Activated T-cell treated with anti-CD3 and anti-CD28 coated beads for 1 hour (primary cell): ENCODE data around the gene AKAP13.

Experiments
- DNase-seq: peaks from one replicate; pipeline ENCODE4 v3.0.0-alpha.2; 2020; ENCODE audit warnings: low read depth

AKAP13 gene

DNA sequence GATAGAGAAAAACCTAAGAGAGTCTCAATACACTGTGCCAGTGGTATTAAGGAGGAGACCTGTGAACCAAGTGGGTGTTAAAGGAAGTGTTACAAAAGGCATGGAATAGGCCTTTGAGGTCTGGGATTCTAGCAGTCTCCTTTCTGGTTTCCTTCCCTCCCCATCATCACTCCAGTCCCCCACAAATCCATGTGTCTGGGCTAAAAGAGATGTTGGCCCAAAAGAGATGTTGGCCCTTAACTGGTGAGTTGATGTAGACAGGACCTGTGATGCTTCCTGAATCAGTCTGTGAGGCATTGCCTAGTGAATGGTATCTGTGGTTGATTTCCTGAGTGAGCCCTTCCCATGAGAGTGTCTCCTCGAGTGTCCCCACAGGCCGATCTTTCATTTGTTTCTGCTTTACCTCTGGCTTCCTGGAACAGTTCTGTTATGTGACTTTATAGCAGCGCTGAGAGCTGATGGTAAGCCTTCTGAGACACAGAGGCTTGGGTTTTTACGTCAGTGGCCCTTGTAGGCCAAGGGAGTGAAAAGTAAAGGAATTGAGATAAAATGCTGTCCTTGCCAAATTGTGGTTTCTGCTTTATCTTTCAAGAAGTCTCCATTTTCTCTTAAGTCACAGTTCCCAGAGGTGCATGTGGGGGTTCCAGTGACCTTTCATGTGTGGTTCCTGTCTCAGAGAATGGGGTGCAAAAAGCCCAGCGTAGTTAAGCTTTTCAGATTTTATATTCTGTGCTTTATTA is 326.5 kb downstream of the AKAP13 start:
- no peak for DNase-seq

DNA sequence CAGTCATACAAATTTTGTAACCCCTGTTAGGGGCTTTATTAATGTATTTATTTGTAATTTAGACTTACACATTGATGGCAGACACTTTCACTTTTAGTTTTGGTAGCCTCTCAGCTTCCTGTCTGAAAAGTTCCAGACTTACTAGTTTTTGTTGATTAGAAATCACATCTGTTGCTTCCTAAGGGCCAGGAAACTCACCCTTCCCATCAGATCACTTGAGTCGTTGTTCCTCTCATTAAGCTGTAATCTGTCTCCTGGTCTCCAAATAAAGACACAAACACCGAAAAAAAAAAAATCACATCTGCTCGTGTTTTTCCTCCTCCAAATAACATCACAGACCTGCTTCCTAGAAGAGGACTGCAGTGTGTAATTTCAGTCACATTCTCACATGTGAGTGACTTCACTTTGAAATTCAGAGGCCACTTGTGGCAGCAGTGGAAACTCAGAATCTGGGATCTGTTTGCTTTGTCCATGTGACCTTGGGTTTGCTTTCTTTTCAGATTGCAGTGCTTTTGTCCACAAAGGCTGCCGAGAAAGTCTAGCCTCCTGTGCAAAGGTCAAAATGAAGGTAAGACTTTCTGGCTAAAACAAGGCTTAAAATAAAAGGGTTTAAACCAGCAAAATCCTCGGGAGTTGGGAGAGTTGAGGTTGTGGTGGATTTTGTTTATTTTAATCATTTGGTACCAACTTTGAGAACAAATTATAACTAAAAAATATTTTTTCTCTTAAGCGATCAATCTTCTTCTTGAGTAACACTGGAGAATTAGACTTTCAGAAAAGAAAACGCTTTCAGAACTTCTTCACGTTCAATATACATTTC is 327.3 kb downstream of the AKAP13 start:
- DNase-seq = no peak

- DNase-seq = no peak
These were observed 328.1 kb downstream of the AKAP13 start for GRCh38 chr15:85708402-85708941.

GRCh38 chr15:85709250-85709649 is 328.8 kb downstream of the AKAP13 start:
- DNase-seq = no peak

DNA sequence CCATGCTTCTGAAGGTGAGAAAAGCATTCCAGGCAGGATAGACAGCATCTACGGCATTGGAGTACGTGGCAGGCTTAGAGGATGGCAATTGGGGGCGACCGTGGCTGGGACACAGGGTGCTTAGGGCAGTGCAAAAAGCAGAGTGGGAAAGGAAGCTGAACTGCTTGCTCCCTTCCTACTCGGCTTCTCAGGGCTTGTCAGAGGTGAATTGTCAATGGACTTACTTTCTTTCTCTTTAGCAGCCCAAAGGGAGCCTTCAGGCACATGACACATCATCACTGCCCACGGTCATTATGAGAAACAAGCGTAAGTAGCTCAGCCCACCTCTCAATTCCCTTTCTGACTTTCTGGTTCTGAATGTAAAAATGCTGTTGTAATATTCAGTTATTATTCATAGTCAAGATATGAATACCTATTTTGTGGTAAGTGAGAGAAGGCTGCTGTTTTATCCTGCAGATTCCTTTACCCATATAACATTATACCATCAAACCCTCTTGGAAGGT is 330.0 kb downstream of the AKAP13 start:
- no peak for DNase-seq

DNA sequence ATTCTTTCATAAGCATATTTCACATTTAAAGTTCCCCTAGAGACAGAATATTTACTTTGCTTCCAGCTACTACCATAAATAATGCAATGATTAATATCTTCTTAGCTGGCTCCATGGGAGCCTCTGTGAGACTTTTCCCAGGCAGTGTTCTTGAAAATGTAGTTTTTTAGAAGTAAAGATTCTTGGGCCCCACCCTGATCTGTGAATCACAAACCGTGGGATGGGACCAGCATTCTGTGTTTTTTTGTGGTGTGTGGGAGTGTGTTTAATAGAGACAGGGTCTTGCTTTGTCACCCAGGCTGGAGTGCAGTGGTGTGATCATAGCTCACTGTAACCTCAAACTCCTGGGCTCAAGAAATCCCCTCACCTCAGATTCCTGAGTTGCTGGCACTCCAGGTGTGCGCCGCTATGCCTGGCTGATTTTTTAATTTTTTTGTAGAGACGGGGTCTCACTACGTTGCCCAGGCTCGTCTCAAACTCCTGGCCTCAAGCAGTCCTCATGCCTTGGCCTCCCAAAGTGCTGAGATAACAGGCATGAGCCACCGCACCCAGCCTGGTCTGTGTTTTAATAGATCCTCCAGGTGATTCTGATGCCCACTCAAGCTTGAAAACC is 331.3 kb downstream of the AKAP13 start:
- no peak for DNase-seq

- DNase-seq = no peak
These were observed 335.9 kb downstream of the AKAP13 start for GRCh38 chr15:85716261-85716660.

GRCh38 chr15:85717212-85717611 is 336.8 kb downstream of the AKAP13 start:
- DNase-seq = no peak

- no peak for DNase-seq
These were observed 338.0 kb downstream of the AKAP13 start for GRCh38 chr15:85718271-85718971.

- DNase-seq = no peak
These were observed 338.6 kb downstream of the AKAP13 start for GRCh38 chr15:85718981-85719380.

GRCh38 chr15:85722374-85723152 is 342.2 kb downstream of the AKAP13 start:
- no peak for DNase-seq

DNA sequence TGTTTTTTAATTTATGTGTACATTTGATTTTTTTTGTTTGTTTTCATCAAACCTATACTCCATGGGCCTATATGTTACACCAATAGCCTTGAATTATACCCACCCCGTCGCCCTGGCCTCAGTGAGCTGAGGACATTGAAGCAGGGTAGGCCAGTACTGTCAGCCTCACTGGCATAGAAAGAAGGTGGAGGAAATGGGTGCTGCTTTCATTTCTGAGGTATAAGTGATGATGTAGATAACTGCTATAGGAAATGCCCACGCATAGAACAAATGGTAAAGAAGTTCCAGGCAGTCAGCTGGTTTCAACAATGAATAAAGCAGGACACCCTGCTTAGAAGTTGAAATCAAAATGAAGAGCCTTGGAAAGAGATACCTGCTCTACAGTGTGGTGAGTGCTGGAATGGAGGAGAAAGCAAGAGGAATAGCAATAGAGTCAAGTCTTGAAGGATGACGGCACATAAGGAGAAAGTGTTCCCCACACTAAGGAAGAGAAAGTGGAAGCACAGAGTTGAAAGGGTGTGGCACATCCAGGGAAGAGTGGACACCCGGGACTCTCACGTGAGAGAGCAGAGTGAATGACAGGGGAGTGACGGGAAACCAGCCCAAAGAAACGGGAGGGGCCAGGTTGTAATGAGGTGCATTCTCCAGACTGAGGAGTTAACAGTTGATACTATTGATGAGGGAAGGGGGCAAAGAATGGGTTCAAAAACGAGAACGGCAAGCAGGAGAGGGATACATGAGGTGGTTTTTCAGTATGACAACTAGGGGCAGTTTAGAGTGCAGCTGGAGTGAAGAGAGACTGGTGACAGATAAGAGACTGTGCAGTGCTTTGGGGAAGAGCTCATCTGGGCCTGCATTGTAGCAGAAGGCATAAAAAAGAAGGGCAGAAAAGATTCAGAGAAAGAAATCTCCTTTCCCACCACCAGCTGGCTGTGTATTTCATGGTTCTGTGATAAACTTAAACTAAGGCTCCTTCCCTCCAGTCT is 343.9 kb downstream of the AKAP13 start:
- no peak for DNase-seq

GRCh38 chr15:85725019-85725418 is 344.6 kb downstream of the AKAP13 start:
- DNase-seq = no peak

DNA sequence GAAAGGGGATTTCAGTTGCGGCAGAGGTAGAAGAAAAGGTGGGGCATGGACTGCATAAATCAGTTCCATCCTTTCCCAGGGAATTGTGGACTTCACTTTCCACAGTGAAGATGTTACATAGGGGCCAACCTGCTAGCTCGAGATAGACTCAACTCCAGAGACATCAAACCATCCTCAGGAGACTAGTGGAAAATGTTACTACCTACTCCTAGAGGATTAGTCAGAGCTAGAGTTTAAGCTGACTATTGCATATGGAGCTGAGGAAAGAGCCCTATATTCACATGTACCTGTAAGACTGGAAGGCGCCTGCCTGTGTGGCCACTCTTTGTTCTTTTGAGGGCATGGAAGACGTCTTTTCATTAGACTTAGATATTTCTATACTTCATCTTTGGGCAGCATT is 345.2 kb downstream of the AKAP13 start:
- DNase-seq = no peak

- DNase-seq = no peak
These were observed 346.1 kb downstream of the AKAP13 start for GRCh38 chr15:85726454-85726853.

- DNase-seq = no peak
These were observed 346.7 kb downstream of the AKAP13 start for GRCh38 chr15:85727068-85727467.

DNA sequence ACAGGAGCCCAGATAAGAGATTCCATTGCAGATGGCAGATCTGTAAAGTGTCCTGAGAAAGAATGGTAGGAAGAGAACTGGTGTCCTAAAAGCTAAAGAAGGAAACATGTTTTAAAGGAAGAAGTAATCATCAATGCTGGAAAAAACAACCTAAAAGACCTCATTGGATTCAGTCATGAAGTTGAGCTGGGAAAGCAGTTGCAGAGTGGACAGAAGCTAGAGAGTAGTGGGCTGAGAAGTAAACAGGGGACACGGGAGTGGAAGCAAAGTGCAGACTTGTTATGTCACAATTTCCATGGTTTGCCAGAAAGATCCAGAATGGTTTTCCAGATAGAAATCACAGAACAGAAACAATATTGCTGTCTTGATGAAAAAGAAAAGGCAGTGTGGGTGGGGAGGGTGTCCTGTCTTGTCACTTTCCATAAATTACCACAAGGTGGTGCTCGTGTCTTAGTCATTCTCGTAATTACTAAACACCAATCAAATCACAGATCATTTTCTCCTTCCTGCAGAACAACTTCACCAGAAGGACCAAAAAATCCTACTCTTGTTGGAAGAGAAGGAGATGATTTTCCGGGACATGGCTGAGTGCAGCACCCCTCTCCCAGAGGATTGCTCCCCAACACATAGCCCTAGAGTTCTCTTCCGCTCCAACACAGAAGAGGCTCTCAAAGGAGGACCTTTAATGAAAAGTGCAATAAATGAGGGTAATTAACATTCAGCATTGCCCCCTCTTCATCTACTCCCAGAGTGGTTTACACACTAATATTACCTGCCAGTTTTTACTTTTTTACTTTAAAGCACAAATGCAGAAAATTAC is 349.8 kb downstream of the AKAP13 start:
- no peak for DNase-seq

- no peak for DNase-seq
These were observed 353.0 kb downstream of the AKAP13 start for GRCh38 chr15:85733416-85733815.

DNA sequence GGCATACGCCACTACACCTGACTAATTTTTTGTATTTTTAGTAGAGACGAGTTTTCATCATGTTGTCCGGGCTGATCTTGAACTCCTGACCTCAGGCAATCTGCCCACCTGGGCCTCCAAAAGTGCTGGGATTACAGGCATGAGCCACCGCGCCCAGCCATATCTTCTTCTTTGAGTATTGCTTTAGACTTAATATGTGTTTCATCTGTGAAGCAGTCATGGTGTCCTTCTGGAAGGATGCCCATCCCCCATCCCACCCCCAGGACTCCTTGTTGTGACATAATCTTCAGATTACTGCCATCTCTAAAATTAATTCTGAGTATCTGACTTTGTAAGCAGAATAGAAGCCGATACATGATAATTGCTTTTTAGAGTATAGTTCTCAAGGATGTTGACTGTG is 356.7 kb downstream of the AKAP13 start:
- no peak for DNase-seq
